Activated CD4-positive, alpha-beta memory T cell treated with anti-CD3 and anti-CD28 coated beads for 36 hours (primary cell): ENCODE data around the gene NFIC. TPM values are rescaled to one million over a fixed set of nuclear protein-coding genes. Genes with fewer than 3 reads are reported as not detected.
A peak's percentile ranks its signal among the peaks of the same experiment; 100 is the strongest.
"Not testable (repeated sequence)": the region's sequence is repeated elsewhere in the genome, so short reads cannot be mapped to it uniquely, and the experiment has no call there.

Experiments used
- CTCF ChIA-PET: fragments of 350-600 bp; sonication (Branson Sonifier 250); formaldehyde crosslinking; loops from one replicate; lab custom pipeline; 2021; ENCODE audit warnings: antibody characterized with exemption, inconsistent platforms; lab: Charles Lee
- POLR2A ChIA-PET: fragments of 350-600 bp; sonication (Branson Sonifier 250); formaldehyde crosslinking; loops from one replicate; lab custom pipeline; 2021; ENCODE audit warnings: antibody characterized with exemption; lab: Charles Lee
- DNase-seq: peaks from one replicate; pipeline ENCODE4 v3.0.0-alpha.2; 2020
- H3K27ac Mint-ChIP-seq: one replicate; pipeline ENCODE4 v1.8.0; 2021; ENCODE audit warnings: mixed read lengths
- H3K27me3 Mint-ChIP-seq: one replicate; pipeline ENCODE4 v1.8.0; 2021; ENCODE audit warnings: mixed read lengths
- H3K36me3 Mint-ChIP-seq: one replicate; pipeline ENCODE4 v1.8.0; 2021; ENCODE audit warnings: mixed read lengths
- H3K4me1 Mint-ChIP-seq: one replicate; pipeline ENCODE4 v1.8.0; 2021; ENCODE audit warnings: low read depth, mixed read lengths
- H3K4me3 Mint-ChIP-seq: one replicate; pipeline ENCODE4 v1.8.0; 2021; ENCODE audit warnings: mild to moderate bottlenecking, mixed read lengths
- H3K9me3 Mint-ChIP-seq: one replicate; pipeline ENCODE4 v1.8.0; 2021; ENCODE audit warnings: mixed read lengths
- intact Hi-C: fragments of 100-400 bp; cut with micrococcal nuclease; formaldehyde crosslinking; loops from one replicate; pipeline ENCODE4 v1.15.1; 2023
- total RNA-seq, 2 experiments: library from RNA; stranded (reverse); gene quantifications; one replicate each; pipeline ENCODE4 v1.2.3, GENCODE V29; 2021

The NFIC gene
- total RNA-seq, 2 experiments from 2014 or later: 19.7 to 19.9 TPM

GRCh38 chr19:3342246-3342645 is 24.1 kb upstream of the NFIC start:
- Mint-ChIP-seq H3K36me3 (no peaks in the 10 kb centered on the region), H3K4me1 (peaks cover 7% of the 10 kb centered on the region), H3K27ac (no peak overlapping the region), H3K27me3 (no peaks in the 10 kb centered on the region), H3K4me3 (no peak overlapping the region), H3K9me3 (no peaks in the 10 kb centered on the region)
- ChIA-PET CTCF (interaction anchor here (0.6 to 2.6 kb wide), 5 partner anchors 17 to 789 kb away, joined by 3 to 14 read pairs (median 4); no protein-coding TSS in a partner anchor), POLR2A (no interaction called here)
- intact Hi-C loops: no loop called here
- DNase-seq: no peak

- intact Hi-C loops, H3K27ac Mint-ChIP-seq, H3K9me3 Mint-ChIP-seq, POLR2A ChIA-PET, DNase-seq, H3K36me3 Mint-ChIP-seq, H3K4me3 Mint-ChIP-seq, H3K4me1 Mint-ChIP-seq, H3K27me3 Mint-ChIP-seq: not testable (repeated sequence)
- CTCF ChIA-PET: interaction anchor here (1.2 to 2.6 kb wide), 4 partner anchors 18 to 97 kb away, joined by 3 to 14 read pairs (median 5); no protein-coding TSS in a partner anchor
Observed at GRCh38 chr19:3342962-3343361, 23.4 kb upstream of the NFIC start.

- CTCF ChIA-PET: interaction anchor here (1.4 to 2.6 kb wide), 3 partner anchors 86 to 96 kb away, joined by 4 to 14 read pairs (median 6); no protein-coding TSS in a partner anchor
- no peaks in the 10 kb centered on the region for H3K27me3 Mint-ChIP-seq
- intact Hi-C loops: no loop called here
- H3K9me3 Mint-ChIP-seq: no peaks in the 10 kb centered on the region
- peak; percentile 59 for DNase-seq
- POLR2A ChIA-PET: no interaction called here
- peaks cover under 1% of the 10 kb centered on the region for H3K4me1 Mint-ChIP-seq
- no peaks in the 10 kb centered on the region for H3K36me3 Mint-ChIP-seq
- no peak overlapping the region for H3K27ac Mint-ChIP-seq
- peak overlapping the region; percentile 41 for H3K4me3 Mint-ChIP-seq
Observed at GRCh38 chr19:3343619-3344502, 22.5 kb upstream of the NFIC start.

- Mint-ChIP-seq H3K27ac (no peak overlapping the region), H3K9me3 (no peaks in the 10 kb centered on the region), H3K4me3 (no peak overlapping the region), H3K4me1 (no peaks in the 10 kb centered on the region), H3K27me3 (no peaks in the 10 kb centered on the region), H3K36me3 (no peaks in the 10 kb centered on the region)
- no peak for DNase-seq
- intact Hi-C loops: no loop called here
- CTCF ChIA-PET: interaction anchor here (2.6 kb wide), 1 partner anchor 84 kb away, joined by 14 read pairs; no protein-coding TSS in a partner anchor
- POLR2A ChIA-PET: no interaction called here
Observed at GRCh38 chr19:3344608-3345598, 21.5 kb upstream of the NFIC start.

- Mint-ChIP-seq H3K4me3 (no peak overlapping the region), H3K27me3 (no peaks in the 10 kb centered on the region), H3K9me3 (no peaks in the 10 kb centered on the region), H3K36me3 (no peaks in the 10 kb centered on the region), H3K4me1 (no peaks in the 10 kb centered on the region), H3K27ac (no peak overlapping the region)
- ChIA-PET CTCF (interaction anchor here (0.9 to 1.3 kb wide), 2 partner anchors 127 to 139 kb away, joined by 3 to 4 read pairs; no protein-coding TSS in a partner anchor), POLR2A (no interaction called here)
- intact Hi-C loops: no loop called here
- DNase-seq: no peak
Observed at GRCh38 chr19:3345850-3346460, 20.4 kb upstream of the NFIC start.

GRCh38 chr19:3346677-3347353 is 19.6 kb upstream of the NFIC start:
- POLR2A ChIA-PET: no interaction called here
- CTCF ChIA-PET: interaction anchor here (0.9 to 1.3 kb wide), 2 partner anchors 126 to 139 kb away, joined by 3 to 4 read pairs; no protein-coding TSS in a partner anchor
- intact Hi-C loops: no loop called here
- Mint-ChIP-seq H3K27me3 (no peaks in the 10 kb centered on the region), H3K36me3 (no peaks in the 10 kb centered on the region), H3K4me3 (no peak overlapping the region), H3K9me3 (no peaks in the 10 kb centered on the region), H3K27ac (no peak overlapping the region), H3K4me1 (no peaks in the 10 kb centered on the region)
- DNase-seq: no peak

- no peaks in the 10 kb centered on the region for H3K4me1 Mint-ChIP-seq
- H3K36me3 Mint-ChIP-seq: no peaks in the 10 kb centered on the region
- H3K27ac Mint-ChIP-seq: no peak overlapping the region
- ChIA-PET POLR2A (no interaction called here), CTCF (no interaction called here)
- H3K27me3 Mint-ChIP-seq: no peaks in the 10 kb centered on the region
- no peak for DNase-seq
- H3K9me3 Mint-ChIP-seq: no peaks in the 10 kb centered on the region
- intact Hi-C loops: no loop called here
- no peak overlapping the region for H3K4me3 Mint-ChIP-seq
Observed at GRCh38 chr19:3348042-3348441, 18.3 kb upstream of the NFIC start.

- POLR2A ChIA-PET, intact Hi-C loops, H3K4me1 Mint-ChIP-seq, H3K9me3 Mint-ChIP-seq, DNase-seq, H3K4me3 Mint-ChIP-seq, H3K36me3 Mint-ChIP-seq, CTCF ChIA-PET, H3K27me3 Mint-ChIP-seq, H3K27ac Mint-ChIP-seq: not testable (repeated sequence)
Observed at GRCh38 chr19:3348469-3348868, 17.9 kb upstream of the NFIC start.

- Mint-ChIP-seq H3K4me1 (no peaks in the 10 kb centered on the region), H3K27me3 (no peaks in the 10 kb centered on the region), H3K27ac (no peak overlapping the region), H3K4me3 (no peak overlapping the region), H3K36me3 (no peaks in the 10 kb centered on the region), H3K9me3 (peaks cover 2% of the 10 kb centered on the region)
- intact Hi-C loops: no loop called here
- DNase-seq: no peak
- POLR2A ChIA-PET: no interaction called here
- CTCF ChIA-PET: no interaction called here
Observed at GRCh38 chr19:3350014-3350663, 16.2 kb upstream of the NFIC start.

GRCh38 chr19:3351702-3352447 is 14.5 kb upstream of the NFIC start:
- DNase-seq: no peak
- peaks cover 2% of the 10 kb centered on the region for H3K9me3 Mint-ChIP-seq
- ChIA-PET CTCF (interaction anchor here (1.4 to 1.6 kb wide), 2 partner anchors 121 to 133 kb away, joined by 3 to 4 read pairs; no protein-coding TSS in a partner anchor), POLR2A (no interaction called here)
- intact Hi-C loops: no loop called here
- no peaks in the 10 kb centered on the region for H3K36me3 Mint-ChIP-seq
- no peak overlapping the region for H3K27ac Mint-ChIP-seq
- H3K4me3 Mint-ChIP-seq: no peak overlapping the region
- no peaks in the 10 kb centered on the region for H3K4me1 Mint-ChIP-seq
- no peaks in the 10 kb centered on the region for H3K27me3 Mint-ChIP-seq
